NCI-H446 (cell line): ENCODE measurements around the gene IL25.
A peak's percentile ranks its signal among the peaks of the same experiment; 100 is the strongest.
"Not testable (repeated sequence)": the region's sequence is repeated elsewhere in the genome, so short reads cannot be mapped to it uniquely, and the experiment has no call there.

Source experiments
- DNase-seq, 2 experiments: peaks; one replicate each; lab custom pipeline; 2025; lab: John Stamatoyannopoulos, UW

Gene IL25

GRCh38 chr14:23372509-23372908, at the start of gene IL25:
Gene IL25, plus strand, starts transcription at chr14:23372809.
- no peak for DNase-seq

GRCh38 chr14:23323838-23324454, 48.7 kb upstream of the IL25 start:
- no peak for DNase-seq

GRCh38 chr14:23324455-23324846, 48.2 kb upstream of the IL25 start:
- DNase-seq = no peak

GRCh38 chr14:23324993-23325392, 47.6 kb upstream of the IL25 start:
- no peak for DNase-seq

GRCh38 chr14:23325746-23326145, 46.9 kb upstream of the IL25 start:
- not testable (repeated sequence) for DNase-seq

- DNase-seq = no peak
These were observed 45.9 kb upstream of the IL25 start for GRCh38 chr14:23326491-23327332.

- DNase-seq = peak; percentile 74 to 78
These were observed 44.5 kb upstream of the IL25 start for GRCh38 chr14:23327947-23328744.

- DNase-seq = no peak
These were observed 37.0 kb upstream of the IL25 start for GRCh38 chr14:23335623-23336022.

- no peak for DNase-seq
These were observed 32.9 kb upstream of the IL25 start for GRCh38 chr14:23339506-23340268.

- no peak for DNase-seq
These were observed 28.1 kb upstream of the IL25 start for GRCh38 chr14:23344481-23344880.

GRCh38 chr14:23345987-23346692, 26.5 kb upstream of the IL25 start:
- DNase-seq = no peak

- DNase-seq = no peak
These were observed 25.8 kb upstream of the IL25 start for GRCh38 chr14:23346693-23347405.

- DNase-seq = no peak
These were observed 25.0 kb upstream of the IL25 start for GRCh38 chr14:23347406-23348296.

- DNase-seq = no peak
These were observed 24.3 kb upstream of the IL25 start for GRCh38 chr14:23348297-23348655.

GRCh38 chr14:23349156-23349845, 23.3 kb upstream of the IL25 start:
- DNase-seq = no peak

GRCh38 chr14:23351681-23352505, 20.7 kb upstream of the IL25 start:
- no peak for DNase-seq

- DNase-seq = peak; percentile 61 to 80
These were observed 19.8 kb upstream of the IL25 start, which contains the start of gene SLC22A17 for GRCh38 chr14:23352506-23353432. Gene SLC22A17, minus strand, starts transcription at chr14:23352887.
